ENCODE data around the gene LRCH2.
"Not testable (repeated sequence)": the region's sequence is repeated elsewhere in the genome, so short reads cannot be mapped to it uniquely, and the experiment has no call there.

LRCH2 gene

DNA sequence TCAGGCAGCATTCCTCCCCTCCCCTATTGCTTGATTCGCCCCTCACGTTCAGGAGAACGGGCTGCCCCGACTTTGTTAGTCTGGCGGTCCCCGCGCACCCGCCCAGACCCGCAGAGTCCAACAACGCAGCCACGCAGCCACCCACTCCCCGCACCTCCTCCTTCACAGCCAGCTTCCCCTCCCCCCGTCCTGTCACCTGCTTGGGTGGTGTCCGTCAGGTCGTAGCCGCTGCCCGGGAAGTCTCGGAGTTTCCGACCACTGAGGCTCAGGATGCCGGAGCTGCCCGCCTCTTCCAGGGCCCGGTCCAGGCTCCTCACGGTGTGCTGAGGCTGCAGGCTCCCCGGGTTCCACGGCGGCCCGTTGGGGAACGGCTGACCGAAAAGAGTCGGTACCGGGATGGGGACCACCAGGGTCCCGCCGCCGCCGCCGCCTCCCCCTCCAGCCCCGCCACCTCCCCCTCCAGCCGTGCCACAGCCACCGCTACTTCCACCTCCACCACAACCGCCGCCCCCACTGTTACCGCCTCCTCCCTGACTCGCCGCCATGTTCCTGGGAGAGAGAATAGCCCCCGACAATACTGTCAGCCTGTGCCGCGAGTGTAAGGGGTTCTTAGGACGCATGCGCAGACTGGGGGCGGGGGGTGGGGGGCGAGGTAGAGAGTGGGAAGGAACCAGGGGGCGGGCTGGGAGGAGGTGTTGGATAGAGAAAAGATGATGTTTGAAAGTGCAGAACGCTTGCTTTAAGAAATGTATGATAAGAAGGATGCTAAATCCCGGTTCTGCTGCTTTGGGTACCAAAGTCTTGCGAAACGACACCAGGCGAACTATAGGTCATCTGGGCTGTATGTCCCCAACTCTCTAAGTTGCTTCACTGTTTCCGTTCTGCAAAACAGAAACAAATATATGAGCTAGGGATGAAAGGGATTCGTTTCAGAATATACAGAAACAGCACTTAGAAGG lies at the start of gene LRCH2:
LRCH2 (minus strand) TSS at position 600 of the 959 bp plus-strand sequence; CDS start at position 545, 55 bp downstream.
- no peak for DNase-seq

GRCh38 chrX:115269051-115269683 lies 35.3 kb upstream of the LRCH2 start:
- DNase-seq = no peak

DNA sequence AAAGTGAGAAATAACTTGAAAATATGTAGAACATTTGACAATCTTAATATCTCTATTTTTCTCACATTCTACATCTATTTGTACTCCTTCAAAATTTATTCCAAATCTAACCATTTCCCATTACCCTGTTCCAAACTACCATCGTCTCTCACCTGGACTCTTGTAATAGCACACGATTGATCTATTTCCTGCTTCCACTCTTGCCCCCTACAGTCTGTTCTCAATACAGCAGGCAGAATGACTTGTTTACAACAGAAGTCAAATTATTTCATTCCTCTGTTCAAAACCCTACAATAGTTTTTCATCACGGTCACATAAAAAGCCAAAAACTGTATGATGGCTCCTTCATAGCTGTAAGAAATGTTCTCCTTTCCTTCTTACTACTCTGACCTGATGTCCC lies 34.5 kb upstream of the LRCH2 start:
- no peak for DNase-seq

DNA sequence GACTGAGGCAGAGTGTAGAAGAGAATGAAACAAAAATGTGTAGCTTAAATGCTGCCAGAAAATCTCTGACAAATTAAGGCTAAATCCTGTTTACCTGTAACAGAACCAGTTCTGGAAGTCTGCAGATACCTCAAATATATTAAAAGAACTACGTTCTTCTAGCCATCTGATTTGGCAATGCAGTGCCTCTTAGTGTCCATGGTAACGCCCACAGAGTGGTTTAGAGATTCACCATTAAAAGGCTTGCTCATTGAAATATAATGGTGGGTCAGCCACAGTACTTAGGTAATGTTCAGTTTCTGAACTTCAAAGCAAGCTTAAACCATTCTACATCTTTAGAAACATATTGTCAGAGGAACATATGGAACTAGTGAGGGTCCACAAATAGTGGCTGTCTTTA lies 32.4 kb upstream of the LRCH2 start:
- DNase-seq = no peak

DNA sequence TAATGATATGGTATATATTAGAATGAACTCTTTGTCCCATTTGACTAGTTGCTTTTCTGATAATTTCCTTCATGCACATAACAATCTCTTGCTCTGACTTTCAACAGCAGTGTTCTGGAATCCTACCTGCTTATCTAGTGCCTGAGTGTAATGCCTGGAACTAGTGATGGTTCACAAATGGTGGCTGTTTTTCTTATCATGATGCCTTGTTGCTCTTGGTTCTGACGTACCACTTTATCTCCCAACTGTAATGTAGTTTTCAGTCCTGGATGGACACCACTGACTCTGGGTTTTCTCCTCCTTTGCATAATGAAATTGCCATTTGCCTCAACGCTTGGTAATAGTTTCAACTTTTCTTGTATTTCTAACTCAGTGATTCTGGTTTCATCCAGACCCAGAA lies 30.1 kb upstream of the LRCH2 start:
- DNase-seq = no peak

- no peak for DNase-seq
Observed at GRCh38 chrX:115261148-115261547, 27.3 kb upstream of the LRCH2 start.

DNA sequence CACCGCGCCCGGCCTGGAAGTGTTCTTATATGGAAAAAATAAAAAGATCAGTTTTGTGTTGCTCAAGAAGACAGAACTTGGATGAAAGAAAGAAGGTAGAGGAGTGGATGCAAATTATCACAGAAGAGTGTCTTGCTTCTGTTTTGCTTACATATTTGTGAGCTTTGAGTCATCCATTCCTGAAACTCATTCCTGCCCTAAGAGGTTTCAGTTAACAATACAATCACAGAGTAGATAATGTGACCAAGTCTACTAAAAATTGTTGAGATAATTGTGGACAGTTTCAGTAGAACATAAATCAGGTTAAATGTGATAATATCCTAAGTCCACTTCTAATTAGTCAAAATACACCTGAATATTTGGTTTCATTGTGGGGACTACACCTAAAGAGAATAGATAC lies 26.4 kb upstream of the LRCH2 start:
- DNase-seq = no peak

DNA sequence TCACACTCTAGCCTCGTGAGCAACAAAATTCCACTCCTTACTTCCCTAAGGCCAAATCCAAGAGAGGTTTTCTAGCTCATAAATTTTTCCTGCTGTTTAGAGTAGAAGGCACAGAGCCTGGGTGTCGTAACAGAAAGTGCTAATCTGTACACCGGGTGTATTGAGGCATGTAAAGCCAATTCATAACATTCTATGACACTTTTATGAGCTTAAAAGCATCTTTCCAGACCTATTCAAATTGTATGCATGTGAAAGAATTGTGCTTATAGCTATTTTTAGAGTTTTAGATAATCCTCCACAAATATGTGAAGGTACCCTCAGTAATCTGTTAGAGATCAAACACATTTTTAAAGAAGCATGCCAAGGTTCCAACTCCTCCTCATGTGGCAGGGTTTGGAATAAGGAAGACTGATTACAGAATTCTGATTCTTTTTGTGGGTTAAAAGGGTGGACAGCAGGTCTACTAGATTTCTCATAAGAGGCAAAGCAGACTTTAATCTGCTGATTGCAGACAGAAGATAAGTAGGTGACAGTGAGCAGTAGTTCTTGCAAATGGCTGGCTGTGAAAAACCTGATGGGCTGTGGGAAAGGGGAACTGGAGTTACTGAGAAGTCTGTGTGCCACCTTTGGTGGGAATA lies 25.5 kb upstream of the LRCH2 start:
- no peak for DNase-seq

- no peak for DNase-seq
Observed at GRCh38 chrX:115257711-115258110, 23.8 kb upstream of the LRCH2 start.

GRCh38 chrX:115255003-115255402 lies 21.1 kb upstream of the LRCH2 start:
- DNase-seq = no peak

- DNase-seq = no peak
Observed at GRCh38 chrX:115251458-115252233, 17.8 kb upstream of the LRCH2 start.

- no peak for DNase-seq
Observed at GRCh38 chrX:115237056-115237455, 3.2 kb upstream of the LRCH2 start.

- no peak for DNase-seq
Observed at GRCh38 chrX:115236560-115236959, 2.7 kb upstream of the LRCH2 start.

GRCh38 chrX:115234461-115234860 lies 565 bp upstream of the LRCH2 start:
- DNase-seq = no peak

- no peak for DNase-seq
Observed at GRCh38 chrX:115232933-115233496, 881 bp downstream of the LRCH2 start.

GRCh38 chrX:115229337-115230003 lies 4.4 kb downstream of the LRCH2 start:
- DNase-seq = no peak

DNA sequence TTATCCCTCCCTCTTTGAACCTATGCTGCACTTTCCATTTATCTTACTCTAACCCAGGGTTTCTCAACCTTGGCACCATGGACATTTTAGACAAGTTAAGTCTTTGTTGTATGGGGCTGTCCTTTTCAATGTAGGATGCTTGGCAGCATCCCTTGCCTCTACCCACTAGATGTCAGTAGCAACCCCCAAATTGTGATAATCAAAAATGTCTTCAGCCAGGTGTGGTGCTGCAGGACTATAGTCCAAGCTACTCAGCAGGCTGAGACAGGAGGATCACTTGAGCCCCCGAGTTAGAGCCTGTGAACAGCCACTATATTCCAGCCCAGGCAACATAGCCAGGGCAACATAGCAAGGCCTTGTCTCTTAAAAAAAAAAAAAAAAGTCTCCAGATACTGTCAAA lies 7.0 kb downstream of the LRCH2 start:
- DNase-seq = no peak

DNA sequence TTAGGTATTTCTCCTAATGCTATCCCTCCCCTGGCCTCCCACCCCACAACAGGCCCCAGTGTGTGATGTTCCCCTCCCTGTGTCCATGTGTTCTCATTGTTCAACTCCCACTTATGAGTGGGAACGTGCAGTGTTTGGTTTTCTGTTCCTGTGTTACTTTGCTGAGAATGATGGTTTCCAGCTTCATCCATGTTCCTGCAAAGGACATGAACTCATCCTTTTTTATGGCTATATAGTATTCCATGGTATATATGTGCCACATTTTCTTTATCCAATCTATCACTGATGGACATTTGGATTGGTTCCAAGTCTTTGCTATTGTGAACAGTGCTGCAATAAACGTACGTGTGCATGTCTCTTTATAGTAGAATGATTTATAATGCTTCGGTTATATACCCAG lies 16.6 kb downstream of the LRCH2 start:
- DNase-seq = not testable (repeated sequence)

- no peak for DNase-seq
Observed at GRCh38 chrX:115214605-115215004, 19.3 kb downstream of the LRCH2 start.

DNA sequence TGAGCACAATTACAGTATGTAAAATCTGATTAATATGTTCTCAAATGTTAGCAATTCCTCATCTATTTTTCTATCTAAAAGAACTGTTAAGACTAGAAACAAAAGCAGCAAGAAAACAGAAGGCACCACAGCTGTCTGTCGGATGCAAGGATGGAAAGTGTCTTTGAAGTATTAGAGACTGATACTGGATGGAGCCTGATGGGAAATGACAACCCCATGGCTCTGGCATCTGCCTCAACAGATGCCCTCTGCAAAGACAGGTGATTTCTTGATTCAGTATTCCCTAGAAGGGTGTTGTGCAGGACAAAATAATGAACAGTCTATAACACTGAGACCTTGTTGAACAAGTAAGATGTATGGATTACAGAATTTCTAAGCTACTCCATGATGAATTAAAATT lies 19.7 kb downstream of the LRCH2 start:
- DNase-seq = no peak

GRCh38 chrX:115209547-115209946 lies 24.3 kb downstream of the LRCH2 start:
- not testable (repeated sequence) for DNase-seq

DNA sequence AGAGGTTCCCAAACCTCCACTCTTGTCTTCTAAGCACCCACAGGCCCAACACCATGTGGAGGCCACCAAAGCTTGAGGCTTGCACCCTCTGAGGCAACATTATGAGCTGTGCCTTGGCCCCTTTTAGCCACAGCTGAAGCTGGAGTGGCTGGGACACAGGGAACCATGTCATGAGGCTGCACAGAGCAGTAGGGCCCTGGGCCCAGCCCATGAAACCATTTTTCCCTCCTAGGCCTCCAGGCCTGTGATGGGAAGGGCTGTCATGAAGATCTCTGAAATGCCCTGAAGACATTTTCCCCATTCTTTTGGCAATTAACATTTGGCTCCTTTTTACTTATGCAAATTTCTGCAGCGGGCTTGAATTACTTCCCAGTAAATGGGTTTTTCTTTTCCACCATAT lies 29.9 kb downstream of the LRCH2 start:
- DNase-seq = no peak
